Activated naive CD4-positive, alpha-beta T cell (primary cell): Measurements from ENCODE around the gene ZNF611.
"Not testable (repeated sequence)": the region's sequence is repeated elsewhere in the genome, so short reads cannot be mapped to it uniquely, and the experiment has no call there.

Source experiments
- DNase-seq, 4 experiments: peaks; one replicate each; lab custom pipeline; 2025; lab: John Stamatoyannopoulos, UW

ZNF611 gene

DNA sequence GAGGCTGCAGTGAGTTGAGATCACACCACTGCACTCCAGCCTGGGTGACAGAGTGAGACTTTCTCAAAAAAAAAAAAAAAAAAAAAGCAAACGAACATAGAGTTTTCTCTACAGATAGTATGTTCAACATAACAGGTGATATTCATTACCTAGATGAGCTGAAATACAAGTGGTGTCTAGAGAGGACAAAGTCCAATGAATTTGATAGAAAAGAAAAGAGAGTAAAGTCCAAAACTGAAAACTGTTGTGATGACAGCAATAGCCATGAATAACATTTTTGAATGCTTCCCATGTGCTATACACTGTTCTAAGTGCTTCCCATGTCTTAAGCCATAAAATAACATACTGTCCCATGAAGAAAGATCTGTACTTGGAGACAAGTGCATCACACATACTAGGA lies 53.6 kb downstream of the ZNF611 start:
- not testable (repeated sequence) for DNase-seq

DNA sequence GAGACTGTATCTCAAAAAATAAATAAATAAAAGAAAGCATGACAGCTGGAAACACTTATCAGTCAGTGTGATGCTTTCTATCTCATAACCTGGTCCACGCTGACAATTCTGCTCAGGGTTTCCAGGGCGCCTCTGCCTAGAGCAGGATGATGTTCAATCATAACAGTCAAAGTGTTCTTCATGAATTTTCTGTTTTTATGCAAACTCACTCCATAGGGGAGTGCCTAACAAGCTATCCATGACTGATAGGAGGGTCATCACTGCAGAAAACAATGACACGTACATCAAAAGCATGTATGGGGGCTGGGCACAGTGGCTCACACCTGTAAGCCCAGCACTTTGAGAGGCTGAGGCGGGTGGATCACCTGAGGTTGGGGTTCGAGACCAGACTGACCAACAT lies 55.2 kb downstream of the ZNF611 start:
- no peak for DNase-seq

GRCh38 chr19:52675239-52675638 lies 59.6 kb downstream of the ZNF611 start:
- DNase-seq: not testable (repeated sequence)

DNA sequence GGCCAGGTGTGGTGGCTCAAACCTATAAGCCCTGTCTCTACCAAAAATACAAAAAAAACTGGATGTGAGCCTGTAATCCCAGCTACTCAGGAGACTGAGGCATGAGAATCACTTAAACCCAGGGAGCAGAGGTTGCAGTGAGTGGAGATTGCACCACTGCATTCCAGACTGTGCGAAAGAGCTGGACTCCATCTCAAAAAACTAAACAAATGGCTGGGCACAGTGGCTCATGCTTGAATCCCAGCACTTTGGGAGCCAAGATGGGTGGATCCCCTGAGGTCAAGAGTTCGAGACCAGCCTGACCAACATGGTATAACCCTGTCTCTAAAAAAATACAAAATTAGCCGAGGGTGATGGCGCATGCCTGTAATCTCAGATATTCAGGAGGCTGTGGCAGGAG lies 61.8 kb downstream of the ZNF611 start:
- no peak for DNase-seq

GRCh38 chr19:52670046-52670445 lies 64.8 kb downstream of the ZNF611 start:
- no peak for DNase-seq

- DNase-seq: no peak
These were observed 65.3 kb downstream of the ZNF611 start for GRCh38 chr19:52669586-52669985.

DNA sequence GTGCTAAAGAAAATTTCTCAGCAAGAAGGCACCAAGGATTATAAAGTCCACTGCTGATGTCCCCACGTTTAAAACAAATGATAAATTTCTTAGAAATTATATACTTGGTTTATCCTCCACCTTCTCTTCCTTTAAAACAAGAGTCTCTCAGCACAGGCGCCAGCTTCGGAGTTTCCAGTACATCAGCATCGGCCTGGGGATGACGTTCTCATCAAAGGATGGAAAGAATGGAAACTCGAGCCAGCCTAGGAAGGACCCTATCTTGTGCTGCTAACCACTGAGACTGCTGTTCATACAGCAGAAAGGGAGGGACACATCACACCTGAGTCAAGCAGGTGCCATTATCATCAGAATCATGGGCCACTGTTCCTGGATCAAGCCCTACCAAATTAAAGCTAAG lies 66.9 kb downstream of the ZNF611 start:
- no peak for DNase-seq

DNA sequence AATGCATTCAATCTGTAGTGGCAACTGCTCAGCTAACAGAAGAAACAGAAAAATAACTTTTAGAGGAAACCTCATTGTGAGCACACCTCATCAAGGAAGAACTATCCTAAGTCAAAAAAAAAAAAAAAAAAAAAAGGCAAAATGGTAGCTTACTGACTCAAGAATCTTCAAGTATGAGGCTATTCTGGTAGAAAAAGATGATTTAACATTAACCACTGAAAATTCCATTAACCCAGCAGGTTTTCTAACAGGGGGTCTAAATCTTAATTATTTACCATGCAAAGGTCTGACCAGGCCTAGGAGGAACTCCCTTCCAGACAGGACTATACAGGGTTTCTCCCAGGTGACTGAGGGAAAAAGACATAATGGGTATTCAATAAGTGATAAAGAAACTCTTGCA lies 68.3 kb downstream of the ZNF611 start:
- DNase-seq: no peak

DNA sequence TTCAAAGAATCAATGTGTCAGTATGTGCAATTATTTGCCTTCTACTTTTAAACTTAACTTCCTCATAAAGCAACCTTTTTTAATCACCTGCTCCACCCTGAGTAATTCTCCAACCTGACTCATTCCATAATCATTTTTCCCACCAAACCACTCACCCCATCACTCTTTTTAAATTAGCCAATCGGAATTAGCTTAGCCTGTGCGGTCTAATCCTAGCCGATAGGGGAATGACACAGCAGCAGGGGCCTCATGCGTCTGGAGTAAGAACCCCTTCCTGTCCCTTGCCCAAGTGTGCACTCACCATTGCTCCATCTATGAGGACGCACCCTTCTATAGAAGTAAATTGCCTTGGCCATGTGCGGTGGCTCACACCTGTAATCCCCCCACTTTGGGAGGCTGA lies 69.3 kb downstream of the ZNF611 start:
- no peak for DNase-seq

DNA sequence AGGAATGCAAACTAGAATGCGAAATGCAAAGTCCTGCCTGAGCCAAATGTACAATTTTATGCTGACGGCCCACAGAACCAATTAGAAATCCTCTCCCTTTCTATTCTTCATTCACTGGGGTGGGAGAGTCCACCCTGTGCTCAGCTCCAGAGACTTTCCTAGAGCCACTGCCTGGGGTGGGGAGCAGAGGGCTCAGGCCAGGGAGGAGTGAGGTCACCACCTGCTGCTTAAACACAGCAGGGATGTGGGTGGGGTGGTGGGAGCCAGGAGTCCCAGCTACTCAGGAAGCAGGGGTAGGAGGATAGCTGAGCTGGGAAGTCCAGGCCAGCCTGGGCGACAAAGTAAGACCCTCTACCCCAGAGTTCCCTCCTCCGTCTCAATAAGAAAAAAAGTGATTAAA lies 69.8 kb downstream of the ZNF611 start:
- no peak for DNase-seq

DNA sequence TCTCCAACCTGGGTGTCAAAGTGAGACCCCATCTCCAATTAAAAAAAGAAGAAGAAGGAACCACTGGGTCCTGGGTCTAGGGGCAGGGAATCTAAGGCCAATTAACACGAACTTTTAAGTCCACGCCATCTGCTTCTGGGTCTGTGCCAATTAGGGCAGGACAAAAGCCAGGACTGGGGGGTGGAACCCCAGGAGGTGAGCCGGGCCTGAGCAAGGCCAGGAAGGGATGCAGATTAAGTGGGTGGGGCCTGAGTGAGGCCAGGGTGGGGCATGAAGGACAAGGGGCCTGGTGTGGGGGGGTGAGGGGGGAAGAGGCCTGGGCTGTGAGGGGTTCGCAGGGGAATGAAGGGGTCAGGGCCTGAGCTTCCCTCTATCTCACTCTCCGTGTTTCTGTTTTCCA lies 70.4 kb downstream of the ZNF611 start:
- DNase-seq: no peak

- no peak for DNase-seq
These were observed 72.2 kb downstream of the ZNF611 start for GRCh38 chr19:52662631-52663030.

DNA sequence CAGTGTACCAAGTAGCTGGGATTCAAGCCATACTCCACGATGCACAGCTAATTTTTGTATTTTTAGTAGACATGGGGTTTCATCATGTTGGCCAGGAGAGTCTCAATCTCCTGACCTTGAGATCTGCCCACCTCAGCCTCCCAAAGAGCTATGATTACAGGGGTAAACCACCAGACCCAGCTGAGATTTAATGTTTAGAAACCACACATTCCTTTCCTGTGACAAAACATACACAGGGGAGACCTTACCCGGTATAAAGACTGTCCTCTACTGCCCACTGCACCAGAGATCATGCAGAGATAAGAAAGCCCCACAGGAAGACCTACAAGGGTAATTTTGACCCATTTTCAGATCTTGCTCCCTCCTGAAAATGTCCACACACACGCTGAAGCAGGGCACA lies 73.9 kb downstream of the ZNF611 start:
- no peak for DNase-seq

DNA sequence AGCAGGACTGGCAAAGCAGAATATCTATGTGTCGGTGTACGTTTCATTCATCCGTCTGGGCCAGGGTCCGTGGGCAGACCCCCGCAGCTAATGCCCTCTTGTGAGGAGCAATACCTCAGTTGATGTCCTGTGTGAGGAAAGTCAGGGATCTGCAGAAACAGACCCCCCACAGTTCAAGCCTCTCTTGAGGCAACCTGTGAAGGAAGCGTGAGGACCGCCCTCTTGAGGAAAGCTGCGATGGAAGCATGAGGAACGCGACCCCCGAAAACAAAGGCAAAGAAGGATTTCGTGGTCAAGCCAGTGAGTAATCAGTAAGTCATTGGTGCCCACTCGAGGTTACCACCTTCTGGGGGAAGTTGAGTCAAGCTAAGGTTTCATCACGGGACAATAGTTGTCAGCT lies 75.8 kb downstream of the ZNF611 start:
- no peak for DNase-seq

GRCh38 chr19:52658595-52658994 lies 76.2 kb downstream of the ZNF611 start:
- no peak for DNase-seq

DNA sequence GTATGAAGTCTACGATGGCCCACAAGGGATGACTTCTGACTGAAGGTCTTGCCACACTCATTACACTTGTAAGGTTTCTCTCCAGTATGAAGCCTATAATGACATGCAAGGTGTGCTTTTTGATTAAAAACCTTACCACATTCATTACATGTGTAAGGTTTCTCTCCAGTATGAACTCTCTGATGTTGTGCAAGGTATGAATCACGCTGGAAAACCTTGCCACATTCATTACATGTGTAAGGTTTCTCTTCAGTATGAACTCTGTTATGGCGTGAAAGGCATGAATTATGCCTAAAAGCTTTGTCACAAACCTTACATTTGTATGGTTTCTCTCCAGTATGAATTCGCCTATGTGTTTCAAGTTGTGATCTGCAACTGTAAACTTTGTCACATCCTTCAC lies 81.7 kb downstream of the ZNF611 start:
- DNase-seq: no peak
